Right lobe of liver (tissue), 6 donors: ENCODE measurements around the gene SRPK1. TPM values are rescaled to one million over a fixed set of nuclear protein-coding genes. Genes with fewer than 3 reads are reported as not detected.

Experiments used
- ATAC-seq, 4 donors: fragments of 200-7000 bp; cut with Tn5 transposase; one replicate each; pipeline ENCODE4 v1.9.1; 2020; ENCODE audit warnings: mild to moderate bottlenecking in 4 of 4, moderate library complexity in 4 of 4
- DNase-seq, 3 donors: peaks; one replicate each; pipeline ENCODE4 v3.0.0-alpha.2; 2020
- H3K27ac ChIP-seq, 3 donors: fragments of 200-600 bp; one replicate each; pipeline ENCODE4 v1.8.0; 2022
- H3K27me3 ChIP-seq, 2 donors: fragments of 200-600 bp; one replicate each; pipeline ENCODE4 v1.8.0; 2022
- H3K36me3 ChIP-seq, 4 donors: fragments of 200-600 bp; sonication (generic) in 1 of 4; one replicate each; pipeline versions ENCODE4 v1.5.1 to v1.8.0; 2017 to 2022; ENCODE audit warnings: control low read depth in 1 of 4
- H3K4me1 ChIP-seq, 4 donors: fragments of 200-600 bp; sonication (generic) in 1 of 4; one replicate each; pipeline versions ENCODE4 v1.5.1 to v1.8.0; 2017 to 2022; ENCODE audit warnings: control low read depth in 1 of 4
- H3K4me3 ChIP-seq, 3 donors: fragments of 200-600 bp; one replicate each; pipeline ENCODE4 v1.8.0; 2022
- H3K9me3 ChIP-seq, 4 donors: fragments of 200-600 bp; sonication (generic) in 1 of 4; one replicate each; pipeline versions ENCODE4 v1.5.1 to v1.8.0; 2017 to 2022; ENCODE audit warnings: control low read depth in 1 of 4
- POLR2A ChIP-seq: fragments of 450-650 bp; IDR thresholded peaks from one replicate; pipeline ENCODE4 v1.6.1; 2017; ENCODE audit warnings: antibody characterized with exemption, mild to moderate bottlenecking
- WGBS: methylation state at CpG from one replicate; pipeline ENCODE4 v1.1.6; 2018; ENCODE audit warnings: low coverage, low lambda C conversion rate; ENCODE audit not compliant: insufficient coverage; ENCODE audit errors: missing lambda C conversion rate; 5-methylcytosine and 5-hydroxymethylcytosine counted together
- intact Hi-C, 2 donors: fragments of 100-400 bp; cut with DNase I; formaldehyde crosslinking; loops; one replicate each; pipeline versions ENCODE4 v1.11.2 to v1.14.1; 2022
- total RNA-seq, 6 experiments: library from RNA; depleted of rRNA in 2 of 6; stranded (reverse); fragments of >200 nt in 2 of 6; fragmentation: NEBNext Ultra II Directional in 3 of 6; extraction: Animal tissue kit (Norgen Biotek cat#: 25700) in 3 of 6; gene quantifications; one replicate each; pipeline versions ENCODE4 v1.1.0 to v1.2.4, GENCODE V29; 2016 to 2023
- TF ChIP-seq, protein P1 (sequence below), 4 donors: fragments of 200-600 bp in 3 of 4; fragments of 450-650 bp in 1 of 4; IDR thresholded peaks; one replicate each; pipeline versions ENCODE4 v1.5.1 to v1.8.0; 2016 to 2022; ENCODE audit warnings: antibody characterized with exemption in 4 of 4, mild to moderate bottlenecking in 2 of 4
- donor health status: DM: no; HTN: yes; CAD: no.
- donor health status: DM: no; HTN: no; CAD: no.
- donor health status: DM: no; HTN: no; CAD: no.
- donor health status: DM: no; HTN: yes; CAD: no.
- donor health status: DM: no; HTN: yes; CAD: no.

The SRPK1 gene
- total RNA-seq, 6 experiments from 2014 or later, result 18.4 to 64.1 (median 26.4) TPM

DNA sequence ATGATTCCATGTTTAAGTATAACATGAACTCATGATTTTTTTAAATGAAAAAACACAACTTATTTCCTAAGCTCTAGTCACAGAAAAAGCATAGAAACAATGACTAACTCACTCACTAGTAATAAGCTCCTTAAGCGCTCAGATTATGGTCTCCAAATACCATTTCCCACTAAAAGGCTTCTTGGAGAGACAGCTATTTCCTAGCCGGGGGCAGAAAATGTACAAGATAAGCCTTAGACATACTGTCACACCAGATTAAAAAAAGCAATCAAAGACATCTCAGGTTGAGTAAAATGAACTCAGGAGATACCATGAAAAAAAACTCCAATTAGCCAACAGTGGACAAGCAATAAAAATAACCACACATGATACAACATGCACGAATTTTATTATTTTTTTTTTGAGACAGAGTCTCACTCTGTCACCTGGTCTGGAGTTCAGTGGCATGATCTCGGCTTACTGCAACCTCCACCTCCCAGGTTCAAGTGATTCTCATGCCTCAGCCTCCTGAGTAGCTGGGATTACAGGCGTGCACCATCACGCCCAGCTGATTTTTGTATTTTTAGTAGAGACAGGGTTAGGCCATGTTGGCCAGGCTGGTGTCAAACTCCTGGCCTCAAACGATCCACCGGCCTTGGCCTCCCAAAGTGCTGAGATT lies 14.9 kb downstream of the SRPK1 start:
- TF ChIP-seq POLR2A, result no peak
- TF ChIP-seq, protein P1, sequence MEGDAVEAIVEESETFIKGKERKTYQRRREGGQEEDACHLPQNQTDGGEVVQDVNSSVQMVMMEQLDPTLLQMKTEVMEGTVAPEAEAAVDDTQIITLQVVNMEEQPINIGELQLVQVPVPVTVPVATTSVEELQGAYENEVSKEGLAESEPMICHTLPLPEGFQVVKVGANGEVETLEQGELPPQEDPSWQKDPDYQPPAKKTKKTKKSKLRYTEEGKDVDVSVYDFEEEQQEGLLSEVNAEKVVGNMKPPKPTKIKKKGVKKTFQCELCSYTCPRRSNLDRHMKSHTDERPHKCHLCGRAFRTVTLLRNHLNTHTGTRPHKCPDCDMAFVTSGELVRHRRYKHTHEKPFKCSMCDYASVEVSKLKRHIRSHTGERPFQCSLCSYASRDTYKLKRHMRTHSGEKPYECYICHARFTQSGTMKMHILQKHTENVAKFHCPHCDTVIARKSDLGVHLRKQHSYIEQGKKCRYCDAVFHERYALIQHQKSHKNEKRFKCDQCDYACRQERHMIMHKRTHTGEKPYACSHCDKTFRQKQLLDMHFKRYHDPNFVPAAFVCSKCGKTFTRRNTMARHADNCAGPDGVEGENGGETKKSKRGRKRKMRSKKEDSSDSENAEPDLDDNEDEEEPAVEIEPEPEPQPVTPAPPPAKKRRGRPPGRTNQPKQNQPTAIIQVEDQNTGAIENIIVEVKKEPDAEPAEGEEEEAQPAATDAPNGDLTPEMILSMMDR (IDR thresholded peaks at IDR 0.05), result no peak
- Histone ChIP-seq H3K27me3 (no peaks in the 10 kb centered on the region), H3K4me1 (peaks cover 0 to 23% (median 2%) of the 10 kb centered on the region in 4 donors), H3K9me3 (no peaks in the 10 kb centered on the region), H3K36me3 (no peaks in the 10 kb centered on the region), H3K4me3 (no peak overlapping the region), H3K27ac (no peak overlapping the region)
- ATAC-seq (no peak), DNase-seq (no peak)
- WGBS, result 87% methylated on average over 8 of the region's 8 CpGs
- intact Hi-C loops, result no loop called here

DNA sequence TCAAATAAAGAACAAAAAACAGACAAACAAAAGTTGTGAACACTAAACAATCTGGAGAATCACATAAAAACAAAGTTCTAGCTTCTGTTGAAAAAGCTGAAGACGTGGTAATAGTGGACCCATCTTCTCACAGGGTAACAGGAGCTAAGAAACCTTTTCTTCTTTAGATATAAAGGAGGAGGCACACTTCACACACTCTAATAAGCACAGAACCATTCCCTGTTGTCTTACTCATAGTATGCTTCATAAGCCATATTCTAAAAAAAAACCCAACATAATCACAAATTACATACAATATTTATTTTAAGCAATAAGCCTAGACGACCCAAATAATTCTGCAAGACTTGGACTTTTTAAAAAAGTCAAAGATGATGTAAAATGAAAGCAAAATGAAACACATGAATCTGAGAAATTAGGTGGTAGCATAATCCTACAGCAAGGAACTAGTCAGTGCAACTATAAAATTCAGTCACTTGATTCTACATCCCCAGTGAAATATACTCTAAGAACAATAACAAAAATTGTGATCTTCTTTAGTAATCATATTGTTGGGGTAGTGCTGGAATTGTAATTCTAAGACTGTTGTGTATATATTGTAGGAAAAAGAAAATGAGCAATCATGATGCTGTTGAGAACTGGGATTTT lies 15.6 kb downstream of the SRPK1 start:
- ATAC-seq, result peak in 1 of 4 donors; percentile 9
- TF ChIP-seq, protein P1 (IDR thresholded peaks at IDR 0.05), result no peak
- no peak for TF ChIP-seq POLR2A
- Histone ChIP-seq H3K4me3 (no peak overlapping the region), H3K27ac (no peak overlapping the region), H3K27me3 (no peaks in the 10 kb centered on the region), H3K9me3 (no peaks in the 10 kb centered on the region), H3K4me1 (peaks cover 0 to 23% (median 2%) of the 10 kb centered on the region in 4 donors), H3K36me3 (no peaks in the 10 kb centered on the region)
- 19% methylated on average over 2 of the region's 2 CpGs for WGBS
- no peak for DNase-seq
- intact Hi-C loops, result no loop called here

DNA sequence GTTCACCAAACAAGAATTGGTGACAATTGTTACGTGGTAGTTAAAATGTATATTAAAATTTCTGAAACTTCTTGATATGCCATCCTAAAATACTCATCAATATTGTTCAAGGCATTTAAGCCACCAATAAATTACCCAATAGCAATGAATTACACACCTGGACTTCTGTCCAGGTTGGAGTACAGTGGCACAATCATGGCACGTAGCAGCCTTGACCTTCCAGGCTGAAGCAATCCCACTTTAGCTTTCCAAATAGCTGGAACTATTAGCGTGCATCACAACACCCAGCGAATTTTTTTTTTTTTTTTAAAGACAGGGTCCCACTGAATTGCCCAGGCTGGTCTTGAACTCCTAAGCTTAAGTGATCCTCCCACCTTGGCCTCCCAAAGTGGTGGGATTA lies 17.2 kb downstream of the SRPK1 start:
- Histone ChIP-seq H3K27me3 (no peaks in the 10 kb centered on the region), H3K36me3 (no peaks in the 10 kb centered on the region), H3K9me3 (no peaks in the 10 kb centered on the region), H3K27ac (no peak overlapping the region), H3K4me3 (no peak overlapping the region), H3K4me1 (peaks cover 0 to 23% (median 2%) of the 10 kb centered on the region in 4 donors)
- TF ChIP-seq, protein P1 (IDR thresholded peaks at IDR 0.05), result no peak
- TF ChIP-seq POLR2A, result no peak
- intact Hi-C loops, result no loop called here
- peak; percentile 59 to 85 (median 66) for ATAC-seq
- DNase-seq, result peak in 2 of 3 donors; percentile 21 to 60
- WGBS, result 53% methylated on average over 4 of the region's 4 CpGs

DNA sequence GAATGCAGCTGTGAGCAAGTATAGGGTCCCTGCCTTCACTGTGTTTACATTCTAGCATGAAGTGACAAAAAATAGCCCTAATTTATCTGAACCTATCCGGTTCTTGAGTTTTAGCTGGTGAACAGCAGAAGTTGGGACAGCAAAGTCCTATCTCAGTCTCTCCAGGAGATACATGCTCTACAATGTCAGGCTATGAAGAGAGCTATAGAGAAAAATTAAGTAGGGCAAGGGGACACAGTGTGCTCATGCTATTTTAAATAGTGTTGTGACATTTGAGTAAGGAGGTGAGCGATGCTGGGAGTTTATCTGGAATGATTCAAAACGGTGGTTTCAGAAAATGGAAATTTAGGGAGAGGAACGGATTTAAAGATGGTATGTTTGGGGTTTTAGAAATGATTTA lies 20.4 kb downstream of the SRPK1 start:
- TF ChIP-seq, protein P1 (IDR thresholded peaks at IDR 0.05), result no peak
- TF ChIP-seq POLR2A, result no peak
- Histone ChIP-seq H3K27ac (no peak overlapping the region), H3K4me3 (no peak overlapping the region), H3K36me3 (no peaks in the 10 kb centered on the region), H3K9me3 (no peaks in the 10 kb centered on the region), H3K27me3 (no peaks in the 10 kb centered on the region), H3K4me1 (peaks cover 0 to 21% (median 2%) of the 10 kb centered on the region in 4 donors)
- 93% methylated on average over 4 of the region's 4 CpGs for WGBS
- intact Hi-C loops, result no loop called here
- no peak for ATAC-seq
- no peak for DNase-seq
